HEK293 (cell line): ENCODE results near the gene TIAM1.

Experiments
- CTCF ChIA-PET: fragments of 350-600 bp; formaldehyde crosslinking; extraction: SDS; loops from one replicate; lab custom pipeline; 2021; ENCODE audit warnings: antibody characterized with exemption; lab: Yijun Ruan, JAX
- POLR2A ChIA-PET: fragments of 300-600 bp; formaldehyde crosslinking; extraction: SDS; loops from one replicate; lab custom pipeline; 2020; ENCODE audit warnings: antibody characterized with exemption, inconsistent platforms; lab: Yijun Ruan, JAX
- H3K27ac ChIP-seq: fragments of 200-500 bp; sonication (Bioruptor generic); 2 replicates; pipeline ENCODE4 v1.5.1; 2014; ENCODE audit warnings: low read depth, low read length, control low read depth, inconsistent platforms; ENCODE audit errors: extremely low read depth
- H3K36me3 ChIP-seq, 2 experiments: fragments of 200-500 bp in 1 of 2; sonication (Bioruptor generic) in 1 of 2; 1 replicate in 1 of 2; 2 replicates in 1 of 2; pipeline ENCODE4 v1.5.1; 2014 to 2017; ENCODE audit warnings: inconsistent platforms in 2 of 2, low read length in 2 of 2; ENCODE audit not compliant: control insufficient read depth in 2 of 2, insufficient read depth in 1 of 2
- H3K4me1 ChIP-seq: fragments of 200-500 bp; sonication (Bioruptor generic); 2 replicates; pipeline ENCODE4 v1.5.1; 2014; ENCODE audit warnings: mild to moderate bottlenecking, low read length, inconsistent platforms; ENCODE audit not compliant: control insufficient read depth, insufficient read depth
- H3K4me3 ChIP-seq: 2 replicates; pipeline ENCODE4 v1.5.1; 2011; ENCODE audit warnings: low read depth, mild to moderate bottlenecking, control low read depth, low read length, moderate library complexity
- H3K9me3 ChIP-seq: fragments of 200-500 bp; sonication (Bioruptor generic); 2 replicates; pipeline ENCODE4 v1.5.1; 2014; ENCODE audit warnings: low read depth, low read length, inconsistent platforms; ENCODE audit not compliant: control insufficient read depth, insufficient read depth
- AEBP2 ChIP-seq: fragments of 450-650 bp; formaldehyde crosslinking; IDR thresholded peaks from 2 replicates; pipeline ENCODE4 v1.5.1; 2016; ENCODE audit warnings: missing biosample characterization, missing genetic modification characterization, borderline replicate concordance
- GLIS1 ChIP-seq: fragments of 450-650 bp; formaldehyde crosslinking; IDR thresholded peaks from 2 replicates; pipeline ENCODE4 v1.5.1; 2016; ENCODE audit warnings: missing biosample characterization, missing genetic modification characterization
- HOXC10 ChIP-seq: sonication (generic); formaldehyde crosslinking; IDR thresholded peaks from 2 replicates; pipeline ENCODE4 v1.8.1; 2023; ENCODE audit warnings: mild to moderate bottlenecking, missing genetic modification reagents
- KLF1 ChIP-seq: fragments of 450-650 bp; formaldehyde crosslinking; IDR thresholded peaks from 2 replicates; pipeline ENCODE4 v1.5.1; 2016; ENCODE audit warnings: missing biosample characterization, missing genetic modification characterization
- KLF17 ChIP-seq: fragments of 450-650 bp; formaldehyde crosslinking; IDR thresholded peaks from 2 replicates; pipeline ENCODE4 v1.5.1; 2016; ENCODE audit warnings: missing biosample characterization, missing genetic modification characterization
- PRDM6 ChIP-seq: fragments of 450-650 bp; formaldehyde crosslinking; IDR thresholded peaks from 2 replicates; pipeline ENCODE4 v1.5.1; 2017; ENCODE audit warnings: missing biosample characterization, missing genetic modification characterization
- WT1 ChIP-seq: fragments of 450-650 bp; formaldehyde crosslinking; IDR thresholded peaks from 2 replicates; pipeline ENCODE4 v1.5.1; 2016; ENCODE audit warnings: missing biosample characterization, missing genetic modification characterization
- ZBTB17 ChIP-seq: fragments of 450-650 bp; formaldehyde crosslinking; IDR thresholded peaks from 2 replicates; pipeline ENCODE4 v1.5.1; 2016; ENCODE audit warnings: missing biosample characterization, missing genetic modification characterization
- ZFP69B ChIP-seq: fragments of 450-650 bp; formaldehyde crosslinking; IDR thresholded peaks from 2 replicates; pipeline ENCODE4 v1.5.1; 2016; ENCODE audit warnings: missing biosample characterization, missing genetic modification characterization
- ZIC2 ChIP-seq: fragments of 450-650 bp; formaldehyde crosslinking; IDR thresholded peaks from 2 replicates; pipeline ENCODE4 v1.5.1; 2016; ENCODE audit warnings: missing biosample characterization, missing genetic modification characterization
- ZNF132 ChIP-seq: fragments of 450-650 bp; formaldehyde crosslinking; IDR thresholded peaks from 2 replicates; pipeline ENCODE4 v1.5.1; 2017; ENCODE audit warnings: missing biosample characterization, missing genetic modification characterization, borderline replicate concordance
- ZNF175 ChIP-seq: fragments of 450-650 bp; formaldehyde crosslinking; IDR thresholded peaks from 2 replicates; pipeline ENCODE4 v1.5.1; 2016; ENCODE audit warnings: missing biosample characterization, missing genetic modification characterization
- ZNF18 ChIP-seq: fragments of 450-650 bp; formaldehyde crosslinking; IDR thresholded peaks from 2 replicates; pipeline ENCODE4 v1.5.1; 2016; ENCODE audit warnings: missing biosample characterization, missing genetic modification characterization
- ZNF184 ChIP-seq: fragments of 450-650 bp; IDR thresholded peaks from 2 replicates; pipeline ENCODE4 v1.5.1; 2018; ENCODE audit warnings: missing biosample characterization, mild to moderate bottlenecking, missing genetic modification characterization
- ZNF248 ChIP-seq: fragments of 450-650 bp; formaldehyde crosslinking; IDR thresholded peaks from 2 replicates; pipeline ENCODE4 v1.5.1; 2017; ENCODE audit warnings: missing biosample characterization, missing genetic modification characterization
- ZNF398 ChIP-seq: fragments of 450-650 bp; formaldehyde crosslinking; IDR thresholded peaks from 2 replicates; pipeline ENCODE4 v1.5.1; 2017; ENCODE audit warnings: missing biosample characterization, missing genetic modification characterization
- ZNF423 ChIP-seq: fragments of 450-650 bp; formaldehyde crosslinking; IDR thresholded peaks from 2 replicates; pipeline ENCODE4 v1.5.1; 2016; ENCODE audit warnings: missing biosample characterization, missing genetic modification characterization
- ZNF561 ChIP-seq: fragments of 450-650 bp; IDR thresholded peaks from 2 replicates; pipeline ENCODE4 v1.5.1; 2018; ENCODE audit warnings: missing biosample characterization, missing genetic modification characterization, borderline replicate concordance
- ZNF580 ChIP-seq: fragments of 450-650 bp; formaldehyde crosslinking; IDR thresholded peaks from 2 replicates; pipeline ENCODE4 v1.5.1; 2016; ENCODE audit warnings: missing biosample characterization, missing genetic modification characterization
- ZSCAN30 ChIP-seq: fragments of 450-650 bp; IDR thresholded peaks from 2 replicates; pipeline ENCODE4 v1.5.1; 2018; ENCODE audit warnings: missing biosample characterization, mild to moderate bottlenecking, missing genetic modification characterization, moderate library complexity

The TIAM1 gene

GRCh38 chr21:31374395-31374794 lies 30.3 kb upstream of the TIAM1 start (continued):
- TF ChIP-seq PRDM6 (peak; percentile 79), ZNF580 (no peak), ZSCAN30 (no peak), KLF1 (tag by site-specific recombination) (peak; percentile 58), ZIC2 (peak; percentile 72), ZNF175 (tag by site-specific recombination) (no peak), ZNF184 (tag by site-specific recombination) (peak; percentile 25; the same call in 1 of the 2 replicates), ZNF561 (tag by site-specific recombination) (0 out of 2 replicates have a peak, but pooled peaks have one; percentile 36), WT1 (tag by site-specific recombination) (peak; percentile 38; the same call in 1 of the 2 replicates), ZBTB17 (peak; percentile 44; the same call in 1 of the 2 replicates), GLIS1 (peak; percentile 86), ZNF18 (tag by site-specific recombination) (peak; percentile 94), HOXC10 (CRISPR knock-in tag) (no peak), ZNF248 (tag by site-specific recombination) (no peak), KLF17 (peak; percentile 82), ZFP69B (tag by site-specific recombination) (no peak)

- ChIA-PET CTCF (interaction anchor here (0.5 to 1.2 kb wide), 5 partner anchors 10 to 204 kb away, joined by 3 to 4 read pairs (median 3); no protein-coding TSS in a partner anchor), POLR2A (no interaction called here)
- no peak overlapping the region for H3K27ac ChIP-seq
- H3K4me3 ChIP-seq = no peak overlapping the region
- peaks cover 9% of the 10 kb centered on the region for H3K4me1 ChIP-seq
- no peaks in the 10 kb centered on the region for H3K9me3 ChIP-seq
- H3K36me3 ChIP-seq = no peaks in the 10 kb centered on the region
- TF ChIP-seq AEBP2 (tag by site-specific recombination) = no peak
- no peak for TF ChIP-seq ZNF398 (tag by site-specific recombination)
- TF ChIP-seq ZNF423 (tag by site-specific recombination) = no peak
- no peak for TF ChIP-seq ZNF132 (tag by site-specific recombination)
These were observed 28.4 kb upstream of the TIAM1 start for GRCh38 chr21:31372471-31372765.
